Naive thymus-derived CD8-positive, alpha-beta T cell (primary cell): ENCODE data around the gene STK32C. TPM values are rescaled to one million over a fixed set of nuclear protein-coding genes. Genes with fewer than 3 reads are reported as not detected.
A peak's percentile ranks its signal among the peaks of the same experiment; 100 is the strongest.
"Not testable (repeated sequence)": the region's sequence is repeated elsewhere in the genome, so short reads cannot be mapped to it uniquely, and the experiment has no call there.

Experiments
- ATAC-seq, 2 donors: fragments of 150-1000 bp; cut with Tn5 transposase in 1 of 2; sonication (Bioruptor Pico), chemical (Tn5 transposase) in 1 of 2; 1 replicate in 1 of 2; 2 replicates in 1 of 2; pipeline ENCODE4 v1.10.0; 2021; ENCODE audit warnings: mild to moderate bottlenecking in 2 of 2, moderate library complexity in 2 of 2
- POLR2A ChIA-PET: fragments of 350-600 bp; sonication (Branson Sonifier 250); formaldehyde crosslinking; loops from one replicate; lab custom pipeline; 2021; ENCODE audit warnings: antibody characterized with exemption; lab: Charles Lee
- DNase-seq, 10 donors: peaks; one replicate each; pipeline versions ENCODE4 v3.0.0 to v3.0.0-alpha.2; 2020 to 2022
- H3K27ac Mint-ChIP-seq, 10 donors: one replicate each; pipeline ENCODE4 v1.8.0; 2020 to 2022; ENCODE audit warnings: mild to moderate bottlenecking in 10 of 10, mixed read lengths in 10 of 10, moderate library complexity in 4 of 10, inconsistent platforms in 1 of 10
- H3K27me3 Mint-ChIP-seq, 5 donors: one replicate each; pipeline ENCODE4 v1.8.0; 2021 to 2022; ENCODE audit warnings: mixed read lengths in 5 of 5
- H3K36me3 Mint-ChIP-seq, 3 donors: one replicate each; pipeline ENCODE4 v1.8.0; 2020 to 2022; ENCODE audit warnings: mixed read lengths in 3 of 3, mild to moderate bottlenecking in 2 of 3, inconsistent platforms in 1 of 3
- H3K4me1 Mint-ChIP-seq, 4 donors: one replicate each; pipeline ENCODE4 v1.8.0; 2021 to 2022; ENCODE audit warnings: mixed read lengths in 4 of 4
- H3K4me3 Mint-ChIP-seq, 10 donors: one replicate each; pipeline ENCODE4 v1.8.0; 2020 to 2022; ENCODE audit warnings: mild to moderate bottlenecking in 10 of 10, mixed read lengths in 10 of 10, moderate library complexity in 6 of 10, inconsistent platforms in 1 of 10
- H3K9me3 Mint-ChIP-seq, 9 donors: one replicate each; pipeline ENCODE4 v1.8.0; 2020 to 2022; ENCODE audit warnings: mixed read lengths in 9 of 9, mild to moderate bottlenecking in 3 of 9, inconsistent platforms in 1 of 9, moderate library complexity in 1 of 9
- polyA plus RNA-seq, 3 donors: library from polyadenylated mRNA; unstranded; fragments of 300-500 nt; fragmentation: Illumina TruSeq; gene quantifications; one replicate each; pipeline ENCODE4 v1.2.3, GENCODE V29; 2021
- total RNA-seq, 8 experiments: library from RNA in 2 of 8; stranded (reverse) in 2 of 8; gene quantifications; one replicate each; pipeline ENCODE4 v1.2.3 and lab custom pipeline; 2021 to 2026

STK32C gene
- total and polyA plus RNA-seq, 5 experiments from 2014 or later = 5.5 to 11.2 (median 6.6) TPM

DNA sequence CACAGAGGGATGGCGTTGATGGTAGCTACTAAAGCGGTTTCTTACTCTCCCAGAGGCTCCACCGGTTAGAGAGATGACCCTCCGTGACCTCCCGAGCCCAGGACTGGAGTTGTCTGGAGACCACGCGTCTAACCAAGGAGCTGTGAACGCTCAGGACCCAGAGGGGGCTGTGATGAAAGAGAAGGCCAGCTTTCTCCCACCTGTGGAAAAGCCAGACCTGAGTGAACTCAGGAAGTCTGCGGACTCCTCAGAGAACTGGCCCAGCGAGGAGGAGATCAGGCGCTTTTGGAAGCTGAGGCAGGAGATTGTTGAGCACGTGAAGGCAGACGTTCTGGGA lies 40.1 kb upstream of the STK32C start:
- Mint-ChIP-seq H3K4me3 (no peak overlapping the region), H3K9me3 (no peaks in the 10 kb centered on the region), H3K4me1 (peaks cover 2 to 6% (median 4%) of the 10 kb centered on the region in 4 donors), H3K36me3 (peaks cover 0 to 17% (median 14%) of the 10 kb centered on the region in 3 donors), H3K27me3 (no peaks in the 10 kb centered on the region), H3K27ac (no peak overlapping the region)
- ATAC-seq = no peak
- DNase-seq = peak in 1 of 10 donors; percentile 22
- POLR2A ChIA-PET = no interaction called here

DNA sequence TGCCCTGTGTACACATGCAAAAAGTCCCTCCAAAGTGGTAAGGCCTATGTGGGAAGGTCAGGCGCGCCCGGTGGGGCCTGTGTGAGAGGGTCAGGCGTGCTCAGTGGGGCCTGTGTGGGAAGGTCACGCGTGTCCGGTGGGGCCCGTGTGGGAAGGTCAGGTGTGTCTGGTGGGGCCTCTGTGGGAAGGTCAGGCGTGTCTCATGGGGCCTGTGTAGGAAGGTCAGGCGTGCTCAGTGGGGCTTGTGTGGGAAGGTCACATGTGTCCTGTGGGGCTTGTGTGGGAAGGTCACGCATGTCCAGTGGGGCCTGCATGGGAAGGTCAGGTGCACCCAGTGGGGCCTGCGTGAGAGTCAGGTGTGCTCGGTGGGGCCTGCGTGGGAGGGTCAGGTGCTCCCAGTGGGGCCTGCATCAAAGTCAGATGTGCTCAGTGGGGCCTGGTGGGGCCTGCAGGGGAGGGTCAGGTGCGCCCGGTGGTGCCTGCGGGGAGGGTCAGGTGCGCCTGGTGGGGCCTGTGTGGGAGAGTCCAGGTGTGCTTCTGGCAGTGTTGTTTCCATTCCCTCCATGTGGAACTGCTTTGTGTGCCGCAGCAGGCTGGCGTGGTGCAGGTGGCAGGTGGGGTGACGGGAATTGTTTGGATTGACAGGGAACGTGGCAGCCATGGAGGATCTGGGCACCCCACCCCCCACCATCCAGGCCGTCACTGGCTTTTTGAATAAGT lies 39.6 kb upstream of the STK32C start:
- no peak overlapping the region for H3K27ac Mint-ChIP-seq
- peaks cover 0 to 3% (median under 1%) of the 10 kb centered on the region in 4 donors for H3K4me1 Mint-ChIP-seq
- peak in 1 of 10 donors; percentile 42 for DNase-seq
- H3K4me3 Mint-ChIP-seq = no peak overlapping the region
- H3K9me3 Mint-ChIP-seq = peaks cover 0 to 3% (median 1%) of the 10 kb centered on the region in 9 donors
- POLR2A ChIA-PET = no interaction called here
- H3K36me3 Mint-ChIP-seq = peaks cover 3 to 20% (median 18%) of the 10 kb centered on the region in 3 donors
- no peak for ATAC-seq
- no peaks in the 10 kb centered on the region for H3K27me3 Mint-ChIP-seq

DNA sequence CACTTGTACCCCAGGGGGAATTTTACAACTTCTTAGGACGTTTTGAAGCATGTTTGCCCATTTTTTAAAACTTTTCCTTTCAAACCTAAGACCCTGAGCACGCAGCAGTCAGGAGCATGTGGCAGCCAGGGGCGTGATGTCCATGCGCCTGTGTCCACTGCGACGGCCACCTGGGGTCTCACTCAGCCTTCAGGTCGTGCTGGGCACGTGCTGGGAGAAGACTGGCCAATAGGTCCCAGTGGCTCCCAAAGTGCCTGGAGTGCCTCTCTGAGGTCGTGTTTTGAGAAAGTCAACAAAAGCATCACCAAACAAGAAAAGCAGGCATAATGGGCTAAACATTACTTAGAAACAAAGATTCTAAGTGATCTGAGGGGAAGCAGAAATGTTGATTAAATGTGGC lies 39.1 kb upstream of the STK32C start:
- Mint-ChIP-seq H3K4me3 (no peak overlapping the region), H3K27me3 (no peaks in the 10 kb centered on the region), H3K4me1 (peaks cover 0 to 3% (median under 1%) of the 10 kb centered on the region in 4 donors), H3K9me3 (peaks cover 0 to 8% (median 1%) of the 10 kb centered on the region in 9 donors), H3K36me3 (peaks cover 8 to 22% (median 22%) of the 10 kb centered on the region in 3 donors), H3K27ac (no peak overlapping the region)
- ATAC-seq (no peak), DNase-seq (peak in 1 of 10 donors; percentile 45)
- POLR2A ChIA-PET = interaction anchor here (0.8 kb wide), 1 partner anchor 205 kb away, joined by 3 read pairs; no protein-coding TSS in a partner anchor

DNA sequence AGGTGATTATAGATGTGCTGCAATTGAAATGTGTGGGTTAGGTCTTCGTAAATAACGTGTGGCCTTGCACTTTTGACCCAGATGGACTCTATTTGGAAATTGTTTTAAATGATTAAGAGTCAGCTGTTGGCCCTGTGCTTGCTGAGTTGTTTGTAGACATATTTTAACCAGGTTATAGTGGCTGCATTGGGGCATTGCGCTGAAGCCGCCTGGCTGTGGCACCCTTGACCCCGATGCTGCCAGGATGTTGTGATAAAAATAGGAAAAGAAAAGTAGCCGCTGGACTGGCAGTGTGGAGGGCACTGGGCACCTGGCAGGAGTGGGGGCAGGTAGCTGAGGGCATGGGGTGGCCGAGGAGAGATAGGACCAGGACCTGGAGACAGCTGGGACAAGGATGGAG lies 37.6 kb upstream of the STK32C start:
- Mint-ChIP-seq H3K4me3 (no peak overlapping the region), H3K27ac (peak overlapping the region in 2 of 10 donors; percentile 38 to 57), H3K36me3 (peaks cover 14 to 28% (median 22%) of the 10 kb centered on the region in 3 donors), H3K27me3 (no peaks in the 10 kb centered on the region), H3K9me3 (peaks cover 0 to 13% (median 1%) of the 10 kb centered on the region in 9 donors), H3K4me1 (peaks cover 0 to 3% (median under 1%) of the 10 kb centered on the region in 4 donors)
- ATAC-seq = no peak
- DNase-seq = peak in 1 of 10 donors; percentile 43
- POLR2A ChIA-PET = no interaction called here

DNA sequence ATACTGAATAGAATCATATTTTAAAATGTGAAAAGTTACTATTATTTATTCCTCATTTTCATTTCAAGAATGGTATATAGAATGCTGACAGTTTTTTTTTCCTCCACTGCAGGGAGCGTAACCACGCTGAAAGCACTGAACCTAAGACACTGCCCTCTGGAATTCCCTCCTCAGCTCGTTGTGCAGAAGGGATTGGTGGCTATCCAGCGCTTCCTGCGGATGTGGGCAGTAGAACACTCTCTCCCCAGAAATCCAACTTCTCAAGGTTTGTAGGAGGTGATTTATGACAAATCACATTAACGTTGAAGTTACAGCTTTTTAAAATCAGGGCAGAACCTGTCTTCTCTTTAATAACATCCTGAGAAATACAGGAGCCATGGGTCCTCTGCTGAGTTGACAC lies 36.6 kb upstream of the STK32C start:
- Mint-ChIP-seq H3K27ac (no peak overlapping the region), H3K4me1 (peaks cover 0 to 2% (median 0%) of the 10 kb centered on the region in 4 donors), H3K4me3 (no peak overlapping the region), H3K9me3 (peaks cover 0 to 13% (median 1%) of the 10 kb centered on the region in 9 donors), H3K27me3 (no peaks in the 10 kb centered on the region), H3K36me3 (peaks cover 14 to 28% (median 22%) of the 10 kb centered on the region in 3 donors)
- no peak for ATAC-seq
- DNase-seq = no peak
- POLR2A ChIA-PET = no interaction called here

DNA sequence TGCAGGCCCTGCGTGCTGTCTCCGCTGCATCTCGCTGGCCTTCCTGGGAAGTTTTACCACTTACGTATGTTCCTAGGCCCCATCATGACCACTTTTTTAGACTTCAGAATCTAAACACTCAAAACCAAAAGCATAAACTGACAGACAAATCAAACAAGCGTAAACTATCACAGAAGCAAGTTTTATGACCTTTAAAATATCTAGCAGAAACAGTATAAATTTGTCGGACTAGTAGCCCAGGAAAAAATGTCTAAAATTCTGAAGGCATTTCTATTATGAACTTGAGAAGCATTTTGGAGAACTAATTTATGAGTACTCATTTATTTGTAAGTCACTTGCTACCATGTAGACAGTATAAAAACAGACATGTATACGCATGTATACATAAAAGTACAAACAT lies 34.8 kb upstream of the STK32C start:
- Mint-ChIP-seq H3K27me3 (no peaks in the 10 kb centered on the region), H3K27ac (no peak overlapping the region), H3K4me3 (no peak overlapping the region), H3K36me3 (peaks cover 14 to 28% (median 14%) of the 10 kb centered on the region in 3 donors), H3K9me3 (peaks cover 0 to 13% (median 1%) of the 10 kb centered on the region in 9 donors), H3K4me1 (peaks cover 0 to 5% (median 1%) of the 10 kb centered on the region in 4 donors)
- no peak for ATAC-seq
- POLR2A ChIA-PET = no interaction called here
- no peak for DNase-seq

DNA sequence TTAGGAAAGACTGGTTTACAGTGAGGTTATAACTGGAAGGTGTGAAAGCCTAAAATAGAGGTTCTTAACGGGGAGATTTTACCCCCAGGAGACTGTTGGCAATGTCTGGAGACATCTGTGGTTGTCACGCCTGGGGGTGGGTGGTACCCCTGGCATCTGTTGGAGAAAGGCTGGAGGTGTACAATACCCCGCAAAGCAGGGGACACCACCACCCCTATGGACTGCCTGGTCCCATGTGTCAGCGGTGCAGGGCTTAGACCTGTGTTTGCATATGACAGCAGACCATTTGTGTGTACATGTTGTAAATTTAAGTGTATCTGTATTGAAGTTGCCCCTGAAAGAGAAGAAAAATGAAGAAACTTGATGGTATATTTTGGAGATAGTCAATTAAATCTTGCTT lies 34.0 kb upstream of the STK32C start:
- Mint-ChIP-seq H3K27ac (no peak overlapping the region), H3K36me3 (peaks cover 14 to 28% (median 14%) of the 10 kb centered on the region in 3 donors), H3K27me3 (no peaks in the 10 kb centered on the region), H3K4me3 (no peak overlapping the region), H3K9me3 (peaks cover 0 to 13% (median 1%) of the 10 kb centered on the region in 9 donors), H3K4me1 (peaks cover 6 to 11% (median 9%) of the 10 kb centered on the region in 4 donors)
- POLR2A ChIA-PET = no interaction called here
- DNase-seq = peak in 1 of 10 donors; percentile 7
- ATAC-seq = no peak

DNA sequence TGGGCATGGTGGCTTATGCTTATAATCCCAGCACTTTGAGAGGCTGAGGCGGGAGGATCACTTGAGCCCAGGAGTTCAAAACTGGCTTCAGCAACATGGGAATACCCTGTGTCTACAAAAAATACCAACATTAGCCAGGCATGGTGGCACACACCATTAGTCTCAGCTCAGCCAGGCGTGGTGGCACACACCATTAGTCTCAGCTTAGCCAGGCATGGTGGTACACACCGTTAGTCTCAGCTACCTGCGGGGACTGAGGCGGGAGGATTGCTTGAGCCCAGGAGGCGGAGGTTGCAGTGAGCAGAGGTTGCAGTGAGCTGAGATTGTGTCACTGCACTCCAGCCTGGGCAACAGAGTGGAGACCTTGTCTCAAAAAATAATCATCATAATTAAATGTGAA lies 33.3 kb upstream of the STK32C start:
- Mint-ChIP-seq H3K36me3 (peaks cover 14 to 28% (median 14%) of the 10 kb centered on the region in 3 donors), H3K27me3 (no peaks in the 10 kb centered on the region), H3K4me1 (peaks cover 9 to 19% (median 17%) of the 10 kb centered on the region in 4 donors), H3K4me3 (no peak overlapping the region), H3K9me3 (peaks cover 0 to 13% (median 1%) of the 10 kb centered on the region in 9 donors), H3K27ac (no peak overlapping the region)
- no peak for DNase-seq
- POLR2A ChIA-PET = no interaction called here
- ATAC-seq = no peak

DNA sequence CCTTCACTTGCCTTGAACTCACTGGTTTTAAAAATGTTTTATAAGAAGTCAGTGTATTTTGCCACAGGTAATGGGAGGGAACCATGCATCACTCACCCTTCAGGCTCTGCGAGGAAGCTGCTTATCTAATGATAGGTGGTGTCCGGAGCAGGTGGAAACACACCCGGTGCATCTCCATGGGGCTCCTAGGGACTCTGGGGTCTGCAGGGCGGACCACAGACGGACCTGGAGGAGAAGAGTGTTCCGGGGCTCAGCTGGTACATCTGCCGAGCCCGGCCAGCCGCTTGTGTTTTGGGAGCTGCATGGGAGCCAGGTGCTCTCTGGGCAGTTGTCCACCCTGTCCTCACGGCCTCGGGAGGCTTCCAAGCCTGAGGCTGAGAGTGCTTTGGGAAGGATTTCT lies 31.5 kb upstream of the STK32C start:
- POLR2A ChIA-PET = no interaction called here
- Mint-ChIP-seq H3K27ac (no peak overlapping the region), H3K9me3 (peaks cover 0 to 13% (median 1%) of the 10 kb centered on the region in 9 donors), H3K4me3 (no peak overlapping the region), H3K27me3 (no peaks in the 10 kb centered on the region), H3K4me1 (peaks cover 14 to 32% (median 25%) of the 10 kb centered on the region in 4 donors), H3K36me3 (peaks cover 5 to 18% (median 14%) of the 10 kb centered on the region in 3 donors)
- no peak for ATAC-seq
- DNase-seq = no peak

DNA sequence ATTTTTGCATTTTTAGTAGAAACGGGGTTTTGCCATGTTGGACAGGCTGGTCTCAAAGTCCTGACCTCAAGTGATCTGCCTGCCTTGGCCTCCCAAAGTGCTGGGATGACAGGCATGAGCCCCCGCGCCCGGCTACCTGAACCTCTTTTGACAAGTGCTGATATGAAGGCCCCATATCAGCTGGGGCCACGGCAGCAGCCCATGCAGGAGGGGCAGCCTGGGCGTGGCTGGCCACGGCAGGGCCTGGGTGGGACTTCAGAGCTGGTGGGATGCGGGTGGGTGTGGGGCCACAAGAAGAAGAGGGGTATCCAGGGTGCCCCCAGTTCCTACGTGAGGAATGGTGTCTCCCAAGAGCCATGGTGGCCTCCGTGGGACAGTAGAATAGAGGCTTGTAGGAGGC lies 31.1 kb upstream of the STK32C start:
- H3K4me3 Mint-ChIP-seq = no peak overlapping the region
- POLR2A ChIA-PET = no interaction called here
- H3K36me3 Mint-ChIP-seq = peaks cover 4 to 15% (median 14%) of the 10 kb centered on the region in 3 donors
- no peaks in the 10 kb centered on the region for H3K27me3 Mint-ChIP-seq
- peaks cover 0 to 13% (median 1%) of the 10 kb centered on the region in 9 donors for H3K9me3 Mint-ChIP-seq
- H3K4me1 Mint-ChIP-seq = peaks cover 14 to 35% (median 25%) of the 10 kb centered on the region in 4 donors
- H3K27ac Mint-ChIP-seq = no peak overlapping the region
- no peak for DNase-seq
- ATAC-seq = no peak

DNA sequence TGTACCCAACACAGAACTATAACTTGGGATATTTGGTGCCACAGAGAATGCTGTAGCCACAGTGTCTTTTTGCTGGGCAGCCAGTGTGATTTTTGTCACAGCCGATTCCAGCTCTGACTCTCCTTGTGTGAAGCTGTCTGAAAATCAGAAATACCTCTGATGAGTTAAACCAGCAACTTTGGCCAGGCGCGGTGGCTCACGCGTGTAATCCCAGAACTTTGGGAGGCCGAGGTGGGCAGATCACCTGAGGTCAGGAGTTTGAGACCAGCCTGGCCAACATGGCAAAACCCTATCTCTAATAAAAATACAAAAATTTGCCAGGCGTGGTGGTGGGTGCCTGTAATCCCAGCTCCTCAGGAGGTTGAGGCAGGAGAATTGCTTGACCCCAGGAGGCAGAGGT lies 30.1 kb upstream of the STK32C start:
- peaks cover 4 to 14% (median 14%) of the 10 kb centered on the region in 3 donors for H3K36me3 Mint-ChIP-seq
- H3K27me3 Mint-ChIP-seq, POLR2A ChIA-PET, ATAC-seq, DNase-seq: not testable (repeated sequence)
- H3K4me3 Mint-ChIP-seq = peak overlapping the region in 9 of 10 donors; percentile 83 to 96 (median 89)
- H3K9me3 Mint-ChIP-seq = peaks cover 0 to 13% (median 1%) of the 10 kb centered on the region in 9 donors
- peaks cover 14 to 45% (median 29%) of the 10 kb centered on the region in 4 donors for H3K4me1 Mint-ChIP-seq
- H3K27ac Mint-ChIP-seq = peak overlapping the region in 1 of 10 donors; percentile 78

DNA sequence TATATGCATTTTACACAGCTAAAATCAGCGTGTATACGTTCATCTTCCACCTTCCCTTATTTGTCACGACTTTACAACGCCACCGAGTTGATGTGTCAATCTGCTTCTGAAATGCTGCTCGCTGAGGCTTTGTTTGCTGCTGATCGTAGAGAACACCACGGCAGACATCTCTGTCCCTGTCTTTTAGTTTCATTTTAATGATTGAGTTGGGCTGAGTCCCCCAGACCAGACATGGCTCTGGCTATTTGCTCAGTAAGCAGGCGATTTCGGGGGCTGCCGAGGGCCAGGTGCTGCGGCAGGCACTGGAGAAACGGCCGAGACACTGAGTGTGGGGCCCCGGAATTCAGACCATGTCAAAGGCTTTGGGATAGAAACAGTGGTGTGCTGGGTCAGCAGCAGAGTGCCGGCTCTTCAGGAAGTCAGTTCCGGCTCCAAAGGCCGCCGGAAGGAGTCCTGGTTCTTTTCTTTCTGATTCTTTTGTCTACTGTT lies 29.2 kb upstream of the STK32C start:
- H3K27me3 Mint-ChIP-seq = peaks cover 0 to under 1% (median 0%) of the 10 kb centered on the region in 5 donors
- POLR2A ChIA-PET = no interaction called here
- peaks cover 0 to 7% (median 7%) of the 10 kb centered on the region in 3 donors for H3K36me3 Mint-ChIP-seq
- peaks cover 0 to 7% (median 0%) of the 10 kb centered on the region in 9 donors for H3K9me3 Mint-ChIP-seq
- H3K27ac Mint-ChIP-seq = peak overlapping the region; percentile 76 to 95 (median 88)
- DNase-seq (peak in 2 of 10 donors; percentile 23 to 26), ATAC-seq (peak in 1 of 2 donors; percentile 10)
- peaks cover 17 to 50% (median 36%) of the 10 kb centered on the region in 4 donors for H3K4me1 Mint-ChIP-seq
- peak overlapping the region; percentile 83 to 96 (median 89) for H3K4me3 Mint-ChIP-seq
